Smooth muscle cell (in vitro differentiated cells): Measurements from ENCODE around the gene PRKACA. TPM values are rescaled to one million over a fixed set of nuclear protein-coding genes. Genes with fewer than 3 reads are reported as not detected.

Experiments used
- DNase-seq: peaks from one replicate; lab custom pipeline; 2025; ENCODE audit not compliant: unreplicated experiment; lab: John Stamatoyannopoulos, UW
- H2AFZ ChIP-seq: fragments of 200-600 bp; sonication (generic); 2 replicates; pipeline ENCODE4 v1.6.0; 2016; ENCODE audit warnings: antibody characterized with exemption, low read depth, mild to moderate bottlenecking
- H3F3A ChIP-seq: fragments of 200-600 bp; sonication (generic); 2 replicates; pipeline ENCODE4 v1.6.0; 2017; ENCODE audit warnings: antibody characterized with exemption, low read depth
- H3K27ac ChIP-seq: fragments of 200-600 bp; sonication (generic); 2 replicates; pipeline ENCODE4 v1.5.1; 2016; ENCODE audit warnings: low read depth, mild to moderate bottlenecking
- H3K27me3 ChIP-seq: fragments of 200-600 bp; sonication (generic); 2 replicates; pipeline ENCODE4 v1.6.1; 2016; ENCODE audit warnings: low read depth, mild to moderate bottlenecking
- H3K36me3 ChIP-seq: fragments of 200-600 bp; sonication (generic); 2 replicates; pipeline ENCODE4 v1.5.1; 2016; ENCODE audit warnings: low read depth
- H3K4me1 ChIP-seq: fragments of 200-600 bp; sonication (generic); 2 replicates; pipeline ENCODE4 v1.5.1; 2016; ENCODE audit warnings: low read depth
- H3K4me2 ChIP-seq: fragments of 200-600 bp; sonication (generic); 2 replicates; pipeline ENCODE4 v1.6.0; 2016; ENCODE audit warnings: mild to moderate bottlenecking
- H3K4me3 ChIP-seq: fragments of 200-600 bp; sonication (generic); 2 replicates; pipeline ENCODE4 v1.5.1; 2016; ENCODE audit warnings: mild to moderate bottlenecking
- H3K79me2 ChIP-seq: fragments of 200-600 bp; sonication (generic); 2 replicates; pipeline ENCODE4 v1.6.0; 2016; ENCODE audit warnings: low read depth, mild to moderate bottlenecking
- H3K9ac ChIP-seq: fragments of 200-600 bp; sonication (generic); 2 replicates; pipeline ENCODE4 v1.6.0; 2016; ENCODE audit warnings: low read depth
- H3K9me3 ChIP-seq: fragments of 200-600 bp; sonication (generic); replicated peaks from 2 replicates; pipeline ENCODE4 v1.5.1; 2016; ENCODE audit warnings: low read depth
- H4K20me1 ChIP-seq: fragments of 200-600 bp; sonication (generic); 2 replicates; pipeline ENCODE4 v1.6.0; 2016; ENCODE audit warnings: low read depth
- WGBS: methylation state at CpG from one replicate; pipeline ENCODE4 v1.1.7; 2016; ENCODE audit warnings: low lambda C conversion rate; 5-methylcytosine and 5-hydroxymethylcytosine counted together
- polyA plus RNA-seq: library from polyadenylated mRNA; unstranded; fragments of >200 nt; fragmentation: Nextera tagmentation; extraction: Ambion mirVana; gene quantifications from 2 replicates; pipeline ENCODE4 v1.2.1, GENCODE V29; 2016
- total RNA-seq: library from RNA; depleted of rRNA; stranded (reverse); fragments of >200 nt; gene quantifications from 2 replicates; pipeline ENCODE4 v1.2.3, GENCODE V29; 2014
- TF ChIP-seq, protein P1 (sequence below): fragments of 200-600 bp; sonication (generic); IDR thresholded peaks from 2 replicates; pipeline ENCODE4 v1.5.1; 2017; ENCODE audit warnings: borderline replicate concordance, mild to moderate bottlenecking, antibody characterized with exemption; ENCODE audit not compliant: insufficient read depth, poor library complexity, severe bottlenecking

The PRKACA gene
- total and polyA plus RNA-seq, 2 experiments from 2014 or later, result 11.1 to 30.3 TPM

GRCh38 chr19:14145381-14145780 is 27.8 kb upstream of the PRKACA start:
- TF ChIP-seq, protein P1, sequence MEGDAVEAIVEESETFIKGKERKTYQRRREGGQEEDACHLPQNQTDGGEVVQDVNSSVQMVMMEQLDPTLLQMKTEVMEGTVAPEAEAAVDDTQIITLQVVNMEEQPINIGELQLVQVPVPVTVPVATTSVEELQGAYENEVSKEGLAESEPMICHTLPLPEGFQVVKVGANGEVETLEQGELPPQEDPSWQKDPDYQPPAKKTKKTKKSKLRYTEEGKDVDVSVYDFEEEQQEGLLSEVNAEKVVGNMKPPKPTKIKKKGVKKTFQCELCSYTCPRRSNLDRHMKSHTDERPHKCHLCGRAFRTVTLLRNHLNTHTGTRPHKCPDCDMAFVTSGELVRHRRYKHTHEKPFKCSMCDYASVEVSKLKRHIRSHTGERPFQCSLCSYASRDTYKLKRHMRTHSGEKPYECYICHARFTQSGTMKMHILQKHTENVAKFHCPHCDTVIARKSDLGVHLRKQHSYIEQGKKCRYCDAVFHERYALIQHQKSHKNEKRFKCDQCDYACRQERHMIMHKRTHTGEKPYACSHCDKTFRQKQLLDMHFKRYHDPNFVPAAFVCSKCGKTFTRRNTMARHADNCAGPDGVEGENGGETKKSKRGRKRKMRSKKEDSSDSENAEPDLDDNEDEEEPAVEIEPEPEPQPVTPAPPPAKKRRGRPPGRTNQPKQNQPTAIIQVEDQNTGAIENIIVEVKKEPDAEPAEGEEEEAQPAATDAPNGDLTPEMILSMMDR, result no peak
- H3K4me3 ChIP-seq, result no peak overlapping the region

GRCh38 chr19:14142262-14143190 is 25.0 kb upstream of the PRKACA start:
- Histone ChIP-seq H3K9me3 (no peaks in the 10 kb centered on the region), H3F3A (peaks cover 4% of the 10 kb centered on the region), H3K4me3 (no peak overlapping the region), H3K9ac (no peak overlapping the region), H3K4me2 (no peak overlapping the region), H3K27me3 (no peaks in the 10 kb centered on the region), H4K20me1 (peaks cover 27% of the 10 kb centered on the region), H3K79me2 (no peaks in the 10 kb centered on the region), H3K36me3 (no peaks in the 10 kb centered on the region), H2AFZ (no peak overlapping the region), H3K4me1 (peaks cover 19% of the 10 kb centered on the region), H3K27ac (no peak overlapping the region)
- no peak for DNase-seq
- 80% methylated on average over 12 of the region's 12 CpGs for whole genome bisulfite sequencing
- TF ChIP-seq, protein P1, result no peak

More at GRCh38 chr19:14145381-14145780, 27.8 kb upstream of the PRKACA start:
- H3K4me2 ChIP-seq, result no peak overlapping the region
- 74% methylated on average over 6 of the region's 6 CpGs for WGBS
- no peak overlapping the region for H3K9ac ChIP-seq
- H3K27me3 ChIP-seq, result no peaks in the 10 kb centered on the region
- H3K36me3 ChIP-seq, result no peaks in the 10 kb centered on the region
- H3F3A ChIP-seq, result no peaks in the 10 kb centered on the region
- DNase-seq, result no peak
- peaks cover 7% of the 10 kb centered on the region for H3K4me1 ChIP-seq
- no peak overlapping the region for H2AFZ ChIP-seq
- H3K79me2 ChIP-seq, result no peaks in the 10 kb centered on the region
- H3K27ac ChIP-seq, result no peak overlapping the region
- no peaks in the 10 kb centered on the region for H3K9me3 ChIP-seq
- peaks cover 34% of the 10 kb centered on the region for H4K20me1 ChIP-seq

GRCh38 chr19:14141041-14141440 is 23.5 kb upstream of the PRKACA start:
- no peaks in the 10 kb centered on the region for H3K27me3 ChIP-seq
- TF ChIP-seq, protein P1, result no peak
- H3K9me3 ChIP-seq, result no peaks in the 10 kb centered on the region
- WGBS, result 92% methylated on average over 8 of the region's 8 CpGs
- no peak for DNase-seq
- peaks cover 19% of the 10 kb centered on the region for H3K4me1 ChIP-seq
- no peaks in the 10 kb centered on the region for H3K36me3 ChIP-seq
- no peak overlapping the region for H3K27ac ChIP-seq
- H3K9ac ChIP-seq, result no peak overlapping the region
- peaks cover 21% of the 10 kb centered on the region for H4K20me1 ChIP-seq
- peaks cover 4% of the 10 kb centered on the region for H3F3A ChIP-seq
- H2AFZ ChIP-seq, result no peak overlapping the region
- no peak overlapping the region for H3K4me2 ChIP-seq
- H3K4me3 ChIP-seq, result no peak overlapping the region
- H3K79me2 ChIP-seq, result no peaks in the 10 kb centered on the region

- Histone ChIP-seq H3K9me3 (no peaks in the 10 kb centered on the region), H3K4me2 (no peak overlapping the region), H3F3A (peaks cover 4% of the 10 kb centered on the region), H3K27me3 (no peaks in the 10 kb centered on the region), H4K20me1 (peaks cover 17% of the 10 kb centered on the region), H3K36me3 (no peaks in the 10 kb centered on the region), H3K9ac (no peak overlapping the region), H3K79me2 (peaks cover 8% of the 10 kb centered on the region), H2AFZ (no peak overlapping the region), H3K27ac (peak overlapping the region; percentile 85), H3K4me3 (no peak overlapping the region), H3K4me1 (peaks cover 26% of the 10 kb centered on the region)
- WGBS, result 23% methylated on average over 9 of the region's 9 CpGs
- TF ChIP-seq, protein P1, result no peak
- no peak for DNase-seq
Measured at GRCh38 chr19:14139944-14140343, 22.4 kb upstream of the PRKACA start.
